22Rv1 (cell line): ENCODE data around the gene TAP1.

Experiments
- ZFX ChIP-seq: fragments of 450-650 bp; IDR thresholded peaks from 2 replicates; pipeline ENCODE4 v1.6.1; 2017; ENCODE audit warnings: antibody characterized with exemption, borderline replicate concordance
- TF ChIP-seq, protein P1 (sequence below): fragments of 450-650 bp; IDR thresholded peaks from 2 replicates; pipeline ENCODE4 v1.5.1; 2017; ENCODE audit warnings: mild to moderate bottlenecking

DNA sequence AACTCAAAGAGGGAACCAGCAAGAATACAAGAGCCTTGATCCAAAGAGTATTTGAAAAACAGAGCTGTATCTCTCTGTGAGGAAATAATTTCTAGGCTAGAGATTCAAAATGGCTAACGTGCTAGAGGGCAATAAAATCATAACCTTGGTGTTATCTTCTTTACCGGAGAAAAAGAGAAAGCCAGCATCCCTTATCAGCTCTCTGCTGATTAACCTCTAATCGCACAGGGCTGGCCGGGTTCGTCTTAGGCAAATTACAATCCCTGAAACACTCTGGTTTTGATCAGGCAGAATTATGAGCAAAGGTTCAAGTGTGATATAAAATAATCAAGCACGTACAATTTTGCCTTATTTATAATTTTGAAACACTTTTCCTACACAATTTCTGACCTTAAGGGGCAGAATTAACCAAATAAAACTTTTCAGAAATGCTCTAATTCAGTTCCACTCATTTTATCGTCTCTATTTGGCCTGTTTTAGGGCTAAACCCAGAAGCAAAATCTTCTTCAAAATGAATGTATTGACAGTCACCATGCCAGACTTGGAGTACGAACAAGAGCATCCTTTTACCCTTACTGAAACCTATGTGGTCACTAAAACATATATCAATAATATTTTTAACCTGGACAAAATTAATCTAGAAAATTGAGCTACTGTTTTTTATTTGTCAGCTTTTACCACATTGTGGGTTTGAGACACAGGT lies 14.2 kb upstream of the TAP1 start:
- TF ChIP-seq, protein P1, sequence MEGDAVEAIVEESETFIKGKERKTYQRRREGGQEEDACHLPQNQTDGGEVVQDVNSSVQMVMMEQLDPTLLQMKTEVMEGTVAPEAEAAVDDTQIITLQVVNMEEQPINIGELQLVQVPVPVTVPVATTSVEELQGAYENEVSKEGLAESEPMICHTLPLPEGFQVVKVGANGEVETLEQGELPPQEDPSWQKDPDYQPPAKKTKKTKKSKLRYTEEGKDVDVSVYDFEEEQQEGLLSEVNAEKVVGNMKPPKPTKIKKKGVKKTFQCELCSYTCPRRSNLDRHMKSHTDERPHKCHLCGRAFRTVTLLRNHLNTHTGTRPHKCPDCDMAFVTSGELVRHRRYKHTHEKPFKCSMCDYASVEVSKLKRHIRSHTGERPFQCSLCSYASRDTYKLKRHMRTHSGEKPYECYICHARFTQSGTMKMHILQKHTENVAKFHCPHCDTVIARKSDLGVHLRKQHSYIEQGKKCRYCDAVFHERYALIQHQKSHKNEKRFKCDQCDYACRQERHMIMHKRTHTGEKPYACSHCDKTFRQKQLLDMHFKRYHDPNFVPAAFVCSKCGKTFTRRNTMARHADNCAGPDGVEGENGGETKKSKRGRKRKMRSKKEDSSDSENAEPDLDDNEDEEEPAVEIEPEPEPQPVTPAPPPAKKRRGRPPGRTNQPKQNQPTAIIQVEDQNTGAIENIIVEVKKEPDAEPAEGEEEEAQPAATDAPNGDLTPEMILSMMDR: no peak
- TF ChIP-seq ZFX: no peak
